Measurements from ENCODE around the gene DLX1. TPM values are rescaled to one million over a fixed set of nuclear protein-coding genes. Genes with fewer than 3 reads are reported as not detected.
"Not testable (repeated sequence)": the region's sequence is repeated elsewhere in the genome, so short reads cannot be mapped to it uniquely, and the experiment has no call there.

The DLX1 gene
- total and polyA plus RNA-seq, 2 of the 8 experiments (the other 6 are each of a cell fraction or from before 2014, with no cell fraction given) = 0.11 TPM; not detected in 1

DNA sequence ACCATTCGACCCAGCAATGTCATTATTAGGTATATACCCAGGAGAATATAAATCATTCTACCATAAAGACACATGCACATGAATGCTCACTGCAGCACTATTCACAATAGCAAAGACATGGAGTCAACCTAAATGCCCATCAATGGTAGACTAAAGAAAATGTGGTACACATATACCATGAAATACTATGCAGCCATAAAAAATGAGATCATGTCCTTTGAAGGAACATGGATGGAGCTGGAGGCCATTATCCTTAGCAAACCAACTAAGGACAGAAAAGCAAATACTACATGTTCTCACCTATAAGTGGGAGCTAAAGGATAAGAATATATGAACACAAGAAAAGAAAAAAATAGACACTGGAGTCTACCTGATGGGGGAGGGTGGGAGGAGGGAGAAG is 53.4 kb downstream of the DLX1 start:
- H3K9ac ChIP-seq (replicated peaks in 1 of 4; ENCODE audit: extremely low read depth in 1 of 4, low read depth in 3 of 4, low read length in 3 of 4); H4K8ac ChIP-seq (ENCODE audit: extremely low read depth, insufficient read depth, low read length); H3K4me2 ChIP-seq (ENCODE audit: insufficient read depth in 1 of 2, low read depth in 2 of 2, low read length in 2 of 2); POLR2A ChIA-PET (ENCODE audit: partially characterized antibody); H3K9me3 ChIP-seq (ENCODE audit: insufficient read depth in 2 of 2, low read depth in 1 of 2, low read length in 1 of 2); H3K27me3 ChIP-seq (replicated peaks in 1 of 4; ENCODE audit: control insufficient read depth in 3 of 4, extremely low read depth in 1 of 4, insufficient read depth in 3 of 4, low read length in 3 of 4); H3K4me3 ChIP-seq (ENCODE audit: extremely low read depth in 1 of 4, insufficient read depth in 2 of 4, low read depth in 3 of 4, low read length in 4 of 4); H2AK5ac ChIP-seq (ENCODE audit: low read depth, low read length); H3K4ac ChIP-seq (replicated peaks; ENCODE audit: insufficient read length, low read depth, low read length); FAIRE-seq; H4K91ac ChIP-seq (replicated peaks; ENCODE audit: insufficient read length, low read length); DNase-seq (ENCODE audit: low read depth in 1 of 2, low spot score in 2 of 2); H3K56ac ChIP-seq (replicated peaks; ENCODE audit: insufficient read length, low read depth, low read length); H3K4me1 ChIP-seq (replicated peaks in 1 of 4; ENCODE audit: control insufficient read depth in 3 of 4, insufficient read depth in 4 of 4, low read length in 3 of 4); H4K5ac ChIP-seq (ENCODE audit: insufficient read length, low read depth, low read length); H3K18ac ChIP-seq (ENCODE audit: extremely low read depth, low read length); H3K36me3 ChIP-seq (ENCODE audit: control insufficient read depth in 2 of 4, insufficient read depth in 4 of 4, low read length in 3 of 4); H4K20me1 ChIP-seq (replicated peaks in 1 of 2; ENCODE audit: control insufficient read depth in 1 of 2, insufficient read depth in 2 of 2, low read length in 2 of 2); H2BK20ac ChIP-seq (ENCODE audit: low read length); H3K27ac ChIP-seq (ENCODE audit: low read depth, low read length); H2BK120ac ChIP-seq (replicated peaks; ENCODE audit: low read depth, low read length); H2BK5ac ChIP-seq (ENCODE audit: low read depth, low read length); H3K79me1 ChIP-seq (ENCODE audit: low read depth, low read length); H3K79me2 ChIP-seq (ENCODE audit: control insufficient read depth in 1 of 2, insufficient read depth in 2 of 2, low read length in 2 of 2); H2AFZ ChIP-seq (ENCODE audit: low read length); H2BK12ac ChIP-seq (ENCODE audit: low read depth, low read length); H3K14ac ChIP-seq (ENCODE audit: insufficient read length); H2BK15ac ChIP-seq (ENCODE audit: low read length); H3K23ac ChIP-seq (ENCODE audit: insufficient read length); H3K23me2 ChIP-seq (ENCODE audit: low read depth, low read length): not testable (repeated sequence)
- WGBS, 2 experiments (ENCODE audit: extremely low coverage in 1 of 2, insufficient coverage in 1 of 2, insufficient read length in 1 of 2, insufficient replicate concordance in 2 of 2, low coverage in 1 of 2, low lambda C conversion rate in 2 of 2, missing lambda C conversion rate in 1 of 2) = 80% methylated on average over 1 of the region's 1 CpG; no CpG with 5 or more reads in 1 of the 2 experiments
- CTCF ChIA-PET (ENCODE audit: partially characterized antibody) = interaction anchor here (0.8 to 2.8 kb wide), 3 partner anchors 12 to 323 kb away, joined by 4 to 15 read pairs (median 4); no protein-coding TSS in a partner anchor

Other genes starting within 250 kb of the DLX1 start
- gene SLC25A12, start 191.3 kb upstream of the DLX1 start, total RNA-seq (2021; fragmentation: NEBNext Ultra II Directional; extraction: Animal tissue kit (Norgen Biotek cat#: 25700)) = 9.9 and 10.2 TPM in 2 replicates
- gene SLC25A12, start 191.3 kb upstream of the DLX1 start, polyA plus RNA-seq (2011; rRNA removed) = 5.3 and 7.7 TPM in 2 replicates
- gene HAT1, start 163.0 kb upstream of the DLX1 start, total RNA-seq (2021; fragmentation: NEBNext Ultra II Directional; extraction: Animal tissue kit (Norgen Biotek cat#: 25700)) = 68.4 and 74.2 TPM in 2 replicates
- 21.2 and 44.6 TPM in 2 replicates for gene HAT1, start 163.0 kb upstream of the DLX1 start, polyA plus RNA-seq (2011; rRNA removed)
- 6.2 and 6.4 TPM in 2 replicates for gene METAP1D, start 85.6 kb upstream of the DLX1 start, total RNA-seq (2021; fragmentation: NEBNext Ultra II Directional; extraction: Animal tissue kit (Norgen Biotek cat#: 25700))
- 3.9 and 4.7 TPM in 2 replicates for gene METAP1D, start 85.6 kb upstream of the DLX1 start, polyA plus RNA-seq (2011; rRNA removed)
- gene DLX2, start 17.4 kb downstream of the DLX1 start, total RNA-seq (2021; fragmentation: NEBNext Ultra II Directional; extraction: Animal tissue kit (Norgen Biotek cat#: 25700)) = 0.13 and 0.45 TPM in 2 replicates
- gene DLX2, start 17.4 kb downstream of the DLX1 start, polyA plus RNA-seq (2011; rRNA removed) = 0.05 TPM in 1 of 2 replicates, not detected in the other

Measured in H1 (cell line).